ENCODE data around the gene MAGI2.

GRCh38 chr7:78260826-78261225, 1192.6 kb downstream of the MAGI2 start:
- no peak for TF ChIP-seq CTCF (IDR thresholded peaks at IDR 0.05; ENCODE audit: insufficient read depth, low read depth, low read length)
- TF ChIP-seq EZH2 (IDR thresholded peaks at IDR 0.05; ENCODE audit: insufficient read depth, low read length), result no peak

Measured in astrocyte (in vitro differentiated cells and primary cell).